Measurements from ENCODE around the gene CLK1. TPM values are rescaled to one million over a fixed set of nuclear protein-coding genes. Genes with fewer than 3 reads are reported as not detected.

Gene CLK1
- total RNA-seq, 4 donors from 2014 or later, result 102 to 262 (median 191) TPM

DNA sequence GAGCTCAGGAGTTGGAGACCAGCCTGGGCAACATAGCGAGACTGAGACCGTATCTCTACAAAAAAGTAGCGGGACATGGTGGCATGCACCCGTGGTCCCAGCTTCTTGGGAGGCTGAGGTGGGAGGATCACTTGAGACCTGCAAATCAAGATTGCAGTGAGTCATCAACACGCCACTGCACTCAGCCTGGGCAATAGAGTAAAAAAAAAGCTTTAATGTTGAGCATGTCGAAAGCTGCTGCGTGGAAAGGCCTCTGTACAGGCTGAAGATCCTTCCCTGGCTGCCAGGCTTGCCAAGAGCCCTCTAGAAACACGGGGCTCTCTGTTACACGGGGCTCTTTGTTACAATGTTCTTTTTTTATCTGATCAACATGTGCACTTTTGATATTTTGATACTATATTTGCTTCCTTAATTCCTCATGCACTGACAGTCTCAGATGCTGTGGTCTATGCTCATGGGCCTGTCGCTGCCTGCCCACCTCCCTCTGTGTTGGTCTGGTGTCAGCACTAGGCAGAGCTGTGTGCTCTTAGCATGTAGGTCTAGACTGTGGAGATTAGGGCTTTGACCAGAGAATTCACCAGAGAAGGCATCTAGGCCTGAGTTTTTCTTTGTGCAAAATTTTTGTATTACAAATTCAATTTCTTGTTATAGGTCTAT, 18.7 kb downstream of the CLK1 start:
- WGBS, 2 donors, result 85 to 87% methylated on average over 10 of the region's 10 CpGs
- Histone ChIP-seq H3K9me3 (no peaks in the 10 kb centered on the region), H3K36me3 (peaks cover 5 to 6% of the 10 kb centered on the region in 2 donors), H3K4me1 (no peaks in the 10 kb centered on the region), H3K4me3 (replicated peaks in 1 of 3) (no peak overlapping the region), H3K27ac (no peak overlapping the region), H3K27me3 (no peaks in the 10 kb centered on the region)
- intact Hi-C loops (cut with DNase I), result no loop called here
- DNase-seq, result no peak
- no peak for TF ChIP-seq POLR2A (IDR thresholded peaks at IDR 0.05)
- TF ChIP-seq, protein P1, sequence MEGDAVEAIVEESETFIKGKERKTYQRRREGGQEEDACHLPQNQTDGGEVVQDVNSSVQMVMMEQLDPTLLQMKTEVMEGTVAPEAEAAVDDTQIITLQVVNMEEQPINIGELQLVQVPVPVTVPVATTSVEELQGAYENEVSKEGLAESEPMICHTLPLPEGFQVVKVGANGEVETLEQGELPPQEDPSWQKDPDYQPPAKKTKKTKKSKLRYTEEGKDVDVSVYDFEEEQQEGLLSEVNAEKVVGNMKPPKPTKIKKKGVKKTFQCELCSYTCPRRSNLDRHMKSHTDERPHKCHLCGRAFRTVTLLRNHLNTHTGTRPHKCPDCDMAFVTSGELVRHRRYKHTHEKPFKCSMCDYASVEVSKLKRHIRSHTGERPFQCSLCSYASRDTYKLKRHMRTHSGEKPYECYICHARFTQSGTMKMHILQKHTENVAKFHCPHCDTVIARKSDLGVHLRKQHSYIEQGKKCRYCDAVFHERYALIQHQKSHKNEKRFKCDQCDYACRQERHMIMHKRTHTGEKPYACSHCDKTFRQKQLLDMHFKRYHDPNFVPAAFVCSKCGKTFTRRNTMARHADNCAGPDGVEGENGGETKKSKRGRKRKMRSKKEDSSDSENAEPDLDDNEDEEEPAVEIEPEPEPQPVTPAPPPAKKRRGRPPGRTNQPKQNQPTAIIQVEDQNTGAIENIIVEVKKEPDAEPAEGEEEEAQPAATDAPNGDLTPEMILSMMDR (IDR thresholded peaks at IDR 0.05), result no peak

DNA sequence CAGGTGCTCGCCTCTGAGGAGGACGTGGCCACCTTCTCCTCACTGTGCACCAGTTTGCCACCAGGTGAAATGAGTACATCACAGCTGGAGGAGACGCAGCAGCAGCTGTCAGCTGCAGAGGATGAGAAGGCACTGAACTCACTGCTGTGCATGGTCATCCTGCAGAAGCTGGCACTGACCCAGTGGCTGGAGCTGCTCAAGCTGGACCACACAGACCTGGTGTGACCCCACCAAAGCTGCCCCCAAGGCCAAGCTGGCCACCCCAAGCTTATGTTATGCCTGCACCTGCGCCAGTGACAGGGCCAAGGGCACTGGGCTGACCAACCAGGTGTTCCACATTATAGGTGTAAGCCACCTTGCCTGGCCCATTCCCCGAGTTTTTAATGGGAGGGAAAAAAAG, 19.3 kb downstream of the CLK1 start:
- H3K27ac ChIP-seq, result no peak overlapping the region
- WGBS, 2 donors, result 83 to 89% methylated on average over 3 to 5 of the region's 5 CpGs
- TF ChIP-seq, protein P1 (IDR thresholded peaks at IDR 0.05), result no peak
- no peak for TF ChIP-seq POLR2A (IDR thresholded peaks at IDR 0.05)
- H3K36me3 ChIP-seq, result peaks cover 0 to under 1% of the 10 kb centered on the region in 2 donors
- H3K9me3 ChIP-seq, result no peaks in the 10 kb centered on the region
- H3K4me1 ChIP-seq, result no peaks in the 10 kb centered on the region
- intact Hi-C loops (cut with DNase I), result no loop called here
- H3K27me3 ChIP-seq, result no peaks in the 10 kb centered on the region
- H3K4me3 ChIP-seq (replicated peaks in 1 of 3), result no peak overlapping the region
- DNase-seq, result no peak

DNA sequence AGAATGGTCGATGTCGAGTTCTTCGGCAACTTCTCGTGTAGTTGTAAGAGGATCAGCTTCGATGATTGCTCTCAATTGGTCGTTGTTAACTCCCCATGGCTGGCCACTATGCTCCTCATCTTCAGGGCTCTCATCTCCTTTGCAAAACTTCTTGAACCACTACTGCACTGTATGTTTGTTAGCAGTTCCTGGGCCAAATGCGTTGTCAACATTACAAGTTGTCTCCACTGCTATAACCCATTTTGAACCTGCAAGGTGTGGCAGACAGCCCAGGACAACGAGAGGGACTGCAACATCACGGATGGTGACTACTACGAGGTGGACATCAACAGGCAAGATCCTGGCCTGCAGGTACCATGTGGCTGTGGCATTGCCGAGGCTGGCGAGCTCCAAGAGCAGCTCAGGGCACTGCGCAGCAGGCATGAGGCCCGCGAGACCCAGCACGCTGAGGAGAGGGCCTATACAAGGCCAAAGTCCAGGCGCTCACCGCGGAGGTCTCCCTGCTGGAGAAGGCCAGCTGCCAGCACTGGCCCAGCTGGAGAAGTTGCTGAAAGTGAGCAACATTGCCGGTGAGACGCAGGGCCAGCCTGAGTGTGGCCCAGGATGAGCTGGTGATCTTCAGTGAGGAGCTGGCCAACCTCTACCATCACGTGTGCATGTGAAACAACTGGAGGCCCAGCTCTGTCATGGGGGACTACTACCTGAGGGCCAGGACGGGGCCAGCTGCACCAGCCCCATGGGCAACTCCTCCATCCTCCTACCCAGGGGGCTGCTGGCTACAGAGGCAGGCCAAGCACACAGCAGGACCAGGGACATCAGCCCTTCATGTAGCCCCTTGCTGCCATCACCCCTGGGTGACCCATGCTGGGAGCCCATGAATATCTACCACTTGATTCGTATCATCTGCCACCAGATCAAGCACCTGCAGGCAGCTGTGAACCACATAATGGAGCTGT, 20.2 kb downstream of the CLK1 start:
- no peak for DNase-seq
- Histone ChIP-seq H3K27ac (no peak overlapping the region), H3K27me3 (no peaks in the 10 kb centered on the region), H3K4me1 (no peaks in the 10 kb centered on the region), H3K36me3 (no peaks in the 10 kb centered on the region), H3K9me3 (no peaks in the 10 kb centered on the region), H3K4me3 (replicated peaks in 1 of 3) (no peak overlapping the region)
- intact Hi-C loops (cut with DNase I), result no loop called here
- WGBS, 2 donors, result 88 to 90% methylated on average over 18 to 20 of the region's 24 CpGs
- TF ChIP-seq, protein P1 (IDR thresholded peaks at IDR 0.05), result no peak
- TF ChIP-seq POLR2A (IDR thresholded peaks at IDR 0.05), result no peak

DNA sequence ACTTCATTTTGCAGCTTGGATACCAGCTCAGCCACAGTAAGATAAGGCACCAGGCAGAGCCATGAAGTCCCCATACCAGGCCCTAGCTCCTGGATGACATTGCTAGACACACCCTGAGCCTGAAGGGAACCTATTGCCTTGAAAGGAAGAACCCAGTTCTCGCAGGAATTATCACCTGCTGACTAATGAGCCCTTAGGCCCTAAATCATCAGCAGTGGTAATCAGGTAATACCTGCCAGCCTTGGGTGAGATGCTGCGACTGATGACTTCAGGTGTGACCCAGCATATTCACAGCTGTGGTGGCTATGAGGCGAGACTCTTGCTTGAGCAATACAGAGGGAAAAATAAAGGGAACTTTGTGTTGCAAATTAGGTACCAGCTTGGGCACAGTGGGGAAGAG, 24.9 kb downstream of the CLK1 start:
- 89 to 94% methylated on average over 3 of the region's 3 CpGs for WGBS, 2 donors
- no peaks in the 10 kb centered on the region for H3K9me3 ChIP-seq
- intact Hi-C loops (cut with DNase I), result no loop called here
- no peaks in the 10 kb centered on the region for H3K4me1 ChIP-seq
- H3K27ac ChIP-seq, result no peak overlapping the region
- TF ChIP-seq, protein P1 (IDR thresholded peaks at IDR 0.05), result no peak
- no peak for TF ChIP-seq POLR2A (IDR thresholded peaks at IDR 0.05)
- no peaks in the 10 kb centered on the region for H3K36me3 ChIP-seq
- no peaks in the 10 kb centered on the region for H3K27me3 ChIP-seq
- no peak for DNase-seq
- no peak overlapping the region for H3K4me3 ChIP-seq (replicated peaks in 1 of 3)

DNA sequence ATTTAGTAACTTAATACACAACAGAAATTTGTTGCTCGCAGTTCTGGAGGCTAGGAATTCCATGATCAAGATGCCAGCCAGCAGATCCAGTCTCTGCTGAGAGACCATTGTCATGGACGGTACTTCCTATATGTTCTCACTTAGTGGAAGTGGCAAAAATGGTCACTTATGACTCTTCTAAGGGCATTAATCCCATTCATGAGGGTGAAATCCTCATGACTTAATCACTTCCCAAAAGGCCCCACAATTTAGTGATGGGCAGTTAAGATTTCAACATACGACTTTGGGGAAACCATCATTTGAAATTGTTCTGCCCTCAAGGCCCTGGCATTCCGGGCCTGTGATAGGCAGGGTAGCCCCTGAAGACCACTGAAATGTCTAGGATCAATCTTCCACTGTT, 29.8 kb downstream of the CLK1 start:
- 91 to 95% methylated on average over 4 of the region's 4 CpGs for WGBS, 2 donors
- no peaks in the 10 kb centered on the region for H3K9me3 ChIP-seq
- no peak overlapping the region for H3K4me3 ChIP-seq (replicated peaks in 1 of 3)
- H3K27me3 ChIP-seq, result no peaks in the 10 kb centered on the region
- intact Hi-C loops (cut with DNase I), result no loop called here
- no peaks in the 10 kb centered on the region for H3K36me3 ChIP-seq
- TF ChIP-seq, protein P1 (IDR thresholded peaks at IDR 0.05), result no peak
- TF ChIP-seq POLR2A (IDR thresholded peaks at IDR 0.05), result no peak
- H3K4me1 ChIP-seq, result no peaks in the 10 kb centered on the region
- no peak overlapping the region for H3K27ac ChIP-seq
- no peak for DNase-seq
